Measurements from ENCODE around the gene ESRP2. TPM values are rescaled to one million over a fixed set of nuclear protein-coding genes. Genes with fewer than 3 reads are reported as not detected.

The ESRP2 gene
- total RNA-seq, 1 donor from 2014 or later = not detected

GRCh38 chr16:68242926-68243858 is 7.3 kb upstream of the ESRP2 start:
- no peak for DNase-seq (ENCODE audit: low spot score)
- intact Hi-C loops (cut with DNase I) = no loop called here

GRCh38 chr16:68242085-68242484 is 6.2 kb upstream of the ESRP2 start:
- intact Hi-C loops (cut with DNase I) = no loop called here
- DNase-seq (ENCODE audit: low spot score) = no peak

- intact Hi-C loops (cut with DNase I) = loop anchor here (2.0 to 10.0 kb wide), 2 partner anchors 23 to 353 kb away; partner anchors contain the start of gene NRN1L
- DNase-seq (ENCODE audit: low spot score) = no peak
Measured at GRCh38 chr16:68238029-68238345, 2.1 kb upstream of the ESRP2 start.

- intact Hi-C loops (cut with DNase I) = loop anchor here (2.0 to 10.0 kb wide), 2 partner anchors 23 to 353 kb away; partner anchors contain the start of gene NRN1L
- peak; percentile 98 for DNase-seq (ENCODE audit: low spot score)
Measured at GRCh38 chr16:68237243-68238028, 1.5 kb upstream of the ESRP2 start.

GRCh38 chr16:68236826-68237242 is 907 bp upstream of the ESRP2 start:
- intact Hi-C loops (cut with DNase I) = loop anchor here (10.0 kb wide), 1 partner anchor 352 kb away; the partner anchor contains the start of gene NRN1L
- no peak for DNase-seq (ENCODE audit: low spot score)

- intact Hi-C loops (cut with DNase I) = loop anchor here (10.0 kb wide), 1 partner anchor 351 kb away; the partner anchor contains the start of gene NRN1L
- no peak for DNase-seq (ENCODE audit: low spot score)
Measured at GRCh38 chr16:68236137-68236825, 354 bp upstream of the ESRP2 start.

GRCh38 chr16:68235108-68235886 is 630 bp downstream of the ESRP2 start:
- intact Hi-C loops (cut with DNase I) = loop anchor here (10.0 kb wide), 1 partner anchor 350 kb away; the partner anchor contains the start of gene NRN1L
- no peak for DNase-seq (ENCODE audit: low spot score)

- intact Hi-C loops (cut with DNase I) = loop anchor here (5.0 to 10.0 kb wide), 2 partner anchors 242 to 350 kb away; partner anchors contain the start of gene NRN1L
- DNase-seq (ENCODE audit: low spot score) = no peak
Measured at GRCh38 chr16:68234188-68235107, 1.5 kb downstream of the ESRP2 start.

- intact Hi-C loops (cut with DNase I) = loop anchor here (5.0 to 10.0 kb wide), 2 partner anchors 242 to 349 kb away; partner anchors contain the start of gene NRN1L
- no peak for DNase-seq (ENCODE audit: low spot score)
Measured at GRCh38 chr16:68233835-68234187, 2.1 kb downstream of the ESRP2 start.

GRCh38 chr16:68233085-68233834 is 2.7 kb downstream of the ESRP2 start:
- intact Hi-C loops (cut with DNase I) = loop anchor here (5.0 to 10.0 kb wide), 2 partner anchors 241 to 348 kb away; partner anchors contain the start of gene NRN1L
- DNase-seq (ENCODE audit: low spot score) = no peak

- DNase-seq (ENCODE audit: low spot score) = no peak
- intact Hi-C loops (cut with DNase I) = loop anchor here (5.0 to 10.0 kb wide), 2 partner anchors 240 to 348 kb away; partner anchors contain the start of gene NRN1L
Measured at GRCh38 chr16:68232335-68232734, 3.6 kb downstream of the ESRP2 start.

- intact Hi-C loops (cut with DNase I) = loop anchor here (2.0 to 10.0 kb wide), 4 partner anchors 137 to 415 kb away; partner anchors contain the start of gene NRN1L
- no peak for DNase-seq (ENCODE audit: low spot score)
Measured at GRCh38 chr16:68231384-68232136, 4.4 kb downstream of the ESRP2 start.

- no peak for DNase-seq (ENCODE audit: low spot score)
- intact Hi-C loops (cut with DNase I) = loop anchor here (2.0 to 10.0 kb wide), 4 partner anchors 136 to 414 kb away; partner anchors contain the start of gene NRN1L
Measured at GRCh38 chr16:68230956-68231355, 5.0 kb downstream of the ESRP2 start.

- no peak for DNase-seq (ENCODE audit: low spot score)
- intact Hi-C loops (cut with DNase I) = loop anchor here (2.0 to 10.0 kb wide), 4 partner anchors 135 to 413 kb away; partner anchors contain the start of gene NRN1L
Measured at GRCh38 chr16:68230176-68230571, 5.8 kb downstream of the ESRP2 start.

GRCh38 chr16:68229431-68230175 is 6.3 kb downstream of the ESRP2 start:
- DNase-seq (ENCODE audit: low spot score) = no peak

More at GRCh38 chr16:68229431-68230175, 6.3 kb downstream of the ESRP2 start:
- intact Hi-C loops (cut with DNase I) = loop anchor here (2.0 to 10.0 kb wide), 4 partner anchors 135 to 413 kb away; partner anchors contain the start of gene NRN1L
